GM12874 (cell line): ENCODE results near the gene HECW1.

Experiments used
- CTCF ChIP-seq: IDR thresholded peaks from 2 replicates; pipeline ENCODE4 v1.5.1; 2011; ENCODE audit warnings: low read depth, mild to moderate bottlenecking, control low read depth, low read length, moderate library complexity; ENCODE audit not compliant: insufficient read depth

HECW1 gene

GRCh38 chr7:43463401-43463980 lies 351.0 kb downstream of the HECW1 start:
- no peak for TF ChIP-seq CTCF

- TF ChIP-seq CTCF: no peak
Measured at GRCh38 chr7:43465581-43466554, 353.4 kb downstream of the HECW1 start.

GRCh38 chr7:43467406-43467805 lies 355.0 kb downstream of the HECW1 start:
- TF ChIP-seq CTCF: no peak

GRCh38 chr7:43467846-43468245 lies 355.4 kb downstream of the HECW1 start:
- TF ChIP-seq CTCF: no peak

- TF ChIP-seq CTCF: no peak
Measured at GRCh38 chr7:43469051-43469450, 356.6 kb downstream of the HECW1 start.

- TF ChIP-seq CTCF: no peak
Measured at GRCh38 chr7:43470110-43470509, 357.7 kb downstream of the HECW1 start.

GRCh38 chr7:43475983-43476382 lies 363.5 kb downstream of the HECW1 start:
- no peak for TF ChIP-seq CTCF
